Hepatocyte (in vitro differentiated cells): Measurements from ENCODE around the gene GRIPAP1. TPM values are rescaled to one million over a fixed set of nuclear protein-coding genes. Genes with fewer than 3 reads are reported as not detected.

ENCODE experiments used
- DNase-seq: peaks from one replicate; pipeline ENCODE4 v3.0.0-alpha.2; 2016; ENCODE audit warnings: low spot score
- H2AFZ ChIP-seq: fragments of 200-600 bp; sonication (generic); 2 replicates; pipeline ENCODE4 v1.6.0; 2016; ENCODE audit warnings: antibody characterized with exemption, mild to moderate bottlenecking
- H3K27ac ChIP-seq: fragments of 200-600 bp; sonication (generic); 2 replicates; pipeline ENCODE4 v1.5.1; 2016; ENCODE audit warnings: mild to moderate bottlenecking
- H3K27me3 ChIP-seq: fragments of 200-600 bp; sonication (generic); 2 replicates; pipeline ENCODE4 v1.6.1; 2016
- H3K36me3 ChIP-seq: fragments of 200-600 bp; sonication (generic); replicated peaks from 2 replicates; pipeline ENCODE4 v1.5.1; 2016; ENCODE audit warnings: low read depth; ENCODE audit not compliant: insufficient read depth
- H3K4me1 ChIP-seq: fragments of 200-600 bp; sonication (generic); 2 replicates; pipeline ENCODE4 v1.5.1; 2016; ENCODE audit warnings: mild to moderate bottlenecking, moderate library complexity; ENCODE audit not compliant: insufficient read depth
- H3K4me2 ChIP-seq: fragments of 200-600 bp; sonication (generic); 2 replicates; pipeline ENCODE4 v1.6.0; 2016
- H3K4me3 ChIP-seq: fragments of 200-600 bp; sonication (generic); 2 replicates; pipeline ENCODE4 v1.5.1; 2016; ENCODE audit warnings: mild to moderate bottlenecking
- H3K79me2 ChIP-seq: fragments of 200-600 bp; sonication (generic); 2 replicates; pipeline ENCODE4 v1.6.0; 2017; ENCODE audit warnings: mild to moderate bottlenecking
- H3K9me2 ChIP-seq: fragments of 200-600 bp; sonication (generic); replicated peaks from 2 replicates; pipeline ENCODE4 v1.6.0; 2017; ENCODE audit warnings: mild to moderate bottlenecking; ENCODE audit not compliant: insufficient read depth
- H3K9me3 ChIP-seq: fragments of 200-600 bp; sonication (generic); 2 replicates; pipeline ENCODE4 v1.5.1; 2016; ENCODE audit warnings: low read depth, mild to moderate bottlenecking
- H4K20me1 ChIP-seq: fragments of 200-600 bp; sonication (generic); 2 replicates; pipeline ENCODE4 v1.6.0; 2016; ENCODE audit warnings: mild to moderate bottlenecking; ENCODE audit not compliant: insufficient read depth, poor library complexity, severe bottlenecking
- EZH2 ChIP-seq: fragments of 200-600 bp; sonication (generic); IDR thresholded peaks from 2 replicates; pipeline ENCODE4 v1.6.1; 2016; ENCODE audit warnings: antibody characterized with exemption, mild to moderate bottlenecking, borderline replicate concordance
- EZH2phosphoT487 ChIP-seq: fragments of 200-600 bp; sonication (generic); IDR thresholded peaks from one replicate; pipeline ENCODE4 v1.6.1; 2018; ENCODE audit warnings: antibody characterized with exemption, mild to moderate bottlenecking, low read depth, moderate library complexity; ENCODE audit not compliant: unreplicated experiment, severe bottlenecking
- WGBS: methylation state at CpG from one replicate; pipeline ENCODE4 v1.1.6; 2016; ENCODE audit warnings: low lambda C conversion rate; ENCODE audit errors: missing lambda C conversion rate; 5-methylcytosine and 5-hydroxymethylcytosine counted together
- polyA plus RNA-seq: library from polyadenylated mRNA; unstranded; fragments of >200 nt; fragmentation: Nextera tagmentation; extraction: Ambion mirVana; gene quantifications from 2 replicates; pipeline ENCODE4 v1.2.1, GENCODE V29; 2016
- total RNA-seq: library from RNA; depleted of rRNA; stranded (reverse); fragments of >200 nt; gene quantifications from 2 replicates; pipeline ENCODE4 v1.2.3, GENCODE V29; 2014
- TF ChIP-seq, protein P1 (sequence below): fragments of 200-600 bp; sonication (generic); IDR thresholded peaks from 2 replicates; pipeline ENCODE4 v1.5.1; 2016; ENCODE audit warnings: antibody characterized with exemption, mild to moderate bottlenecking; ENCODE audit not compliant: poor library complexity

GRIPAP1 gene
- total and polyA plus RNA-seq, 2 experiments from 2014 or later = 20.2 to 31.4 TPM

GRCh38 chrX:49039598-49040375 lies 37.7 kb upstream of the GRIPAP1 start:
- Histone ChIP-seq H3K27me3 (no peaks in the 10 kb centered on the region), H3K36me3 (no peaks in the 10 kb centered on the region), H3K9me3 (no peaks in the 10 kb centered on the region), H2AFZ (no peak overlapping the region), H3K4me3 (no peak overlapping the region), H4K20me1 (no peaks in the 10 kb centered on the region), H3K27ac (peak overlapping the region; percentile 99), H3K4me2 (peak overlapping the region; percentile 80), H3K4me1 (peaks cover 16% of the 10 kb centered on the region), H3K9me2 (no peaks in the 10 kb centered on the region), H3K79me2 (peaks cover 37% of the 10 kb centered on the region)
- WGBS = 50% methylated on average over 9 of the region's 9 CpGs
- TF ChIP-seq EZH2phosphoT487 = no peak
- TF ChIP-seq, protein P1, sequence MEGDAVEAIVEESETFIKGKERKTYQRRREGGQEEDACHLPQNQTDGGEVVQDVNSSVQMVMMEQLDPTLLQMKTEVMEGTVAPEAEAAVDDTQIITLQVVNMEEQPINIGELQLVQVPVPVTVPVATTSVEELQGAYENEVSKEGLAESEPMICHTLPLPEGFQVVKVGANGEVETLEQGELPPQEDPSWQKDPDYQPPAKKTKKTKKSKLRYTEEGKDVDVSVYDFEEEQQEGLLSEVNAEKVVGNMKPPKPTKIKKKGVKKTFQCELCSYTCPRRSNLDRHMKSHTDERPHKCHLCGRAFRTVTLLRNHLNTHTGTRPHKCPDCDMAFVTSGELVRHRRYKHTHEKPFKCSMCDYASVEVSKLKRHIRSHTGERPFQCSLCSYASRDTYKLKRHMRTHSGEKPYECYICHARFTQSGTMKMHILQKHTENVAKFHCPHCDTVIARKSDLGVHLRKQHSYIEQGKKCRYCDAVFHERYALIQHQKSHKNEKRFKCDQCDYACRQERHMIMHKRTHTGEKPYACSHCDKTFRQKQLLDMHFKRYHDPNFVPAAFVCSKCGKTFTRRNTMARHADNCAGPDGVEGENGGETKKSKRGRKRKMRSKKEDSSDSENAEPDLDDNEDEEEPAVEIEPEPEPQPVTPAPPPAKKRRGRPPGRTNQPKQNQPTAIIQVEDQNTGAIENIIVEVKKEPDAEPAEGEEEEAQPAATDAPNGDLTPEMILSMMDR = no peak
- no peak for TF ChIP-seq EZH2
- peak; percentile 93 for DNase-seq

- no peaks in the 10 kb centered on the region for H3K36me3 ChIP-seq
- H3K4me1 ChIP-seq = peaks cover 13% of the 10 kb centered on the region
- 90% methylated on average over 15 of the region's 15 CpGs for WGBS
- H3K4me3 ChIP-seq = no peak overlapping the region
- no peaks in the 10 kb centered on the region for H4K20me1 ChIP-seq
- H3K27me3 ChIP-seq = no peaks in the 10 kb centered on the region
- no peak for DNase-seq
- H3K9me3 ChIP-seq = no peaks in the 10 kb centered on the region
- H3K27ac ChIP-seq = peak overlapping the region; percentile 34
- peaks cover 37% of the 10 kb centered on the region for H3K79me2 ChIP-seq
- no peaks in the 10 kb centered on the region for H3K9me2 ChIP-seq
- H2AFZ ChIP-seq = no peak overlapping the region
- TF ChIP-seq EZH2 (no peak), EZH2phosphoT487 (no peak)
- TF ChIP-seq, protein P1 = no peak
- H3K4me2 ChIP-seq = no peak overlapping the region
Measured at GRCh38 chrX:49037883-49038475, 35.9 kb upstream of the GRIPAP1 start.

GRCh38 chrX:49030283-49030682 lies 28.2 kb upstream of the GRIPAP1 start:
- no peaks in the 10 kb centered on the region for H3K27me3 ChIP-seq
- no peaks in the 10 kb centered on the region for H3K9me2 ChIP-seq
- no peaks in the 10 kb centered on the region for H3K79me2 ChIP-seq
- no peak for TF ChIP-seq EZH2
- no peak for TF ChIP-seq EZH2phosphoT487
- TF ChIP-seq, protein P1 = no peak
- H3K4me3 ChIP-seq = no peak overlapping the region
- DNase-seq = no peak
- no peaks in the 10 kb centered on the region for H4K20me1 ChIP-seq
- H3K4me2 ChIP-seq = no peak overlapping the region
- 90% methylated on average over 6 of the region's 6 CpGs for WGBS
- no peaks in the 10 kb centered on the region for H3K36me3 ChIP-seq
- no peak overlapping the region for H2AFZ ChIP-seq
- H3K9me3 ChIP-seq = no peaks in the 10 kb centered on the region
- peak overlapping the region; percentile 7 for H3K27ac ChIP-seq
- no peaks in the 10 kb centered on the region for H3K4me1 ChIP-seq
